Measurements from ENCODE around the gene ITPR2.

DNA sequence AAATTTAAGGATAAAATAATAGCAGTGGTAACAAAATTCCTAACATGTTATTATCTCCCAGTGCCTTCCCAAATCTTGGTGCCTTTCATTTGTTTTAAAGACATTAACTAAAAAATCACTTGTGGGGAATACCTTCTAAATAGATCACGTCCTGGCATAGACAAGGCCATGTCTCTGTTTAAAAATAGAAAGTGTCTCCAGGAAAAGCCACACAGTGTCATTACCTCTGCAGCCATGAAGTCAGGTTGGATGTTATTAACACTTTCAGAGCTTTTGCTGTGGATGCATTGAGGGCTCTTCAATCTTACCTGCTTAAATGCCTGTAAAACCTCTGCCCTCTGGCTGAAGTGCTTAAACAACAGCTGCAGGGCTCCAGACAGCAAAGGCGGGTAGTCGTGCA lies 211.1 kb downstream of the ITPR2 start:
- TF ChIP-seq POLR2AphosphoS5 (IDR thresholded peaks at IDR 0.05; ENCODE audit: low read depth, low read length) = no peak
- TF ChIP-seq POLR2A (IDR thresholded peaks at IDR 0.05; ENCODE audit: low read depth, low read length) = no peak
- TF ChIP-seq TAF1 (IDR thresholded peaks at IDR 0.05; ENCODE audit: borderline replicate concordance, low read depth, low read length) = no peak

All from GM12892 (cell line).